Measurements from ENCODE around the gene PIN1. TPM values are rescaled to one million over a fixed set of nuclear protein-coding genes. Genes with fewer than 3 reads are reported as not detected.
A peak's percentile ranks its signal among the peaks of the same experiment; 100 is the strongest.

The PIN1 gene
- total and polyA plus RNA-seq, 4 donors: 124 to 227 (median 167) TPM

DNA sequence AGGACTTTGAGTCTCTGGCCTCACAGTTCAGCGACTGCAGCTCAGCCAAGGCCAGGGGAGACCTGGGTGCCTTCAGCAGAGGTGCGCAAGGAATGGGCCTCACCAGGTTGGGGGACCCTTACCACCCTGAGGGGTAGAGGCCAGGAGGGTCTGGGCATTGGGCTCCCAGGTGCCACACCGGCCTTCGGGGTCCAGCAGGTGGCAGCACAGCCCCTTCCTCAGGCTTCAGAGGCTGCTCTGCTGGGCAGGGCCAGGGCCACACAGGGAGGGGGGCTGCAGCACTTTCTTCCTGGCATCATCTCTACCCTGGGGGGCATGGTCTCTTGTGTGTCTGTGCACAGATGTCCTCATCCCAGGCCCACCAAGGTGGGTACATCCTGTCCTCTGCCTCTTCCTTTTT, 12.9 kb downstream of the PIN1 start:
- Histone ChIP-seq H3K4me3 (ENCODE audit: low read depth, low read length) (no peak overlapping the region), H3K36me3 (ENCODE audit: control insufficient read depth, insufficient read depth, low read length) (peaks cover 85% of the 10 kb centered on the region), H3K9me3 (ENCODE audit: control insufficient read depth, insufficient read depth, low read length) (no peaks in the 10 kb centered on the region), H3K4me1 (ENCODE audit: control insufficient read depth, insufficient read depth, low read length) (peaks cover 42% of the 10 kb centered on the region), H3K27ac (ENCODE audit: low read depth, low read length) (no peak overlapping the region), H3K27me3 (ENCODE audit: control insufficient read depth, insufficient read depth, low read length) (no peaks in the 10 kb centered on the region)
- DNase-seq (ENCODE audit: low read depth in 4 of 6, low spot score in 6 of 6): peak in 2 of 6 donors; percentile 57 to 86
- 44% methylated on average over 4 of the region's 4 CpGs for WGBS (ENCODE audit: insufficient coverage)

DNA sequence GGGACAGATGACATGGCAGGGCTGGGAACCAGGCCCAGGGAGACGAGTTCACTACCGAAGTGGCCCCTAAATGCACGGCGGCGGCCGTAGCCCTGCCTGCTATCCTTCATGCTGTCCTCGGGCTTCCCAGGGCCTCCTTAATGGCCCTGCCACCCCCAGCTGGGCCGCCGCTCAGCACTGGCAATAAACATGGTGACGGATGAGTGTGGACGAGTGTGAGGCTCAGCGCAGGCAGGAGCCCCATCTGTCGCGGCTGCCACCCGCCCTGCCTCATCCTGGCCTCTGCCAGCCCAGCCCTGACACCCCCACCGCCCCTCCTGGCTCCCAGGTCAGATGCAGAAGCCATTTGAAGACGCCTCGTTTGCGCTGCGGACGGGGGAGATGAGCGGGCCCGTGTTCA, 13.6 kb downstream of the PIN1 start:
- Histone ChIP-seq H3K27me3 (ENCODE audit: control insufficient read depth, insufficient read depth, low read length) (no peaks in the 10 kb centered on the region), H3K4me1 (ENCODE audit: control insufficient read depth, insufficient read depth, low read length) (peaks cover 41% of the 10 kb centered on the region), H3K36me3 (ENCODE audit: control insufficient read depth, insufficient read depth, low read length) (peaks cover 84% of the 10 kb centered on the region), H3K27ac (ENCODE audit: low read depth, low read length) (no peak overlapping the region), H3K4me3 (ENCODE audit: low read depth, low read length) (no peak overlapping the region), H3K9me3 (ENCODE audit: control insufficient read depth, insufficient read depth, low read length) (no peaks in the 10 kb centered on the region)
- WGBS (ENCODE audit: insufficient coverage): 29% methylated on average over 22 of the region's 23 CpGs
- peak in 2 of 6 donors; percentile 54 to 84 for DNase-seq (ENCODE audit: low read depth in 4 of 6, low spot score in 6 of 6)

DNA sequence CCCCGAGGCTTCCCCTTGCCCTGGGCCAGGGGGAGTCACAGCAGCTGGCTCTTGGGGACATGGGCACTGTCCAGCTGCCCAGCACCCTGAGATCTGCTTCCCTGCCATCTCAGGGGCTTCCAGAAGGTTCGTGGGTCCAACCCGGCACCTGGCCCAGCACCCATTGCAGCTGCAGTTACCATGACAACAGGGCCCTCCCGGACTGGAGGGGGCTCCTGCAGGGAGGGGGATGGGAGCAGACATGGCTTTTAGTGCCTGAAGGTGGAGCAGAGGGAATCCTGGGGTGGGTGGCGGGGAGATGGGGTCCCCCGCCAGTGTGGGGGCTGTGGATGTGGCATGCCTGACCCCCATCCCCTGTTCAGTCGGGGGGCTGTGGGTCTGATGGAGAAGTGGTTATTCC, 14.7 kb downstream of the PIN1 start:
- Histone ChIP-seq H3K27ac (ENCODE audit: low read depth, low read length) (peak overlapping the region; percentile 13), H3K27me3 (ENCODE audit: control insufficient read depth, insufficient read depth, low read length) (no peaks in the 10 kb centered on the region), H3K36me3 (ENCODE audit: control insufficient read depth, insufficient read depth, low read length) (peaks cover 84% of the 10 kb centered on the region), H3K9me3 (ENCODE audit: control insufficient read depth, insufficient read depth, low read length) (no peaks in the 10 kb centered on the region), H3K4me3 (ENCODE audit: low read depth, low read length) (no peak overlapping the region), H3K4me1 (ENCODE audit: control insufficient read depth, insufficient read depth, low read length) (peaks cover 41% of the 10 kb centered on the region)
- peak in 1 of 6 donors; percentile 70 for DNase-seq (ENCODE audit: low read depth in 4 of 6, low spot score in 6 of 6)
- 39% methylated on average over 6 of the region's 7 CpGs for WGBS (ENCODE audit: insufficient coverage)

DNA sequence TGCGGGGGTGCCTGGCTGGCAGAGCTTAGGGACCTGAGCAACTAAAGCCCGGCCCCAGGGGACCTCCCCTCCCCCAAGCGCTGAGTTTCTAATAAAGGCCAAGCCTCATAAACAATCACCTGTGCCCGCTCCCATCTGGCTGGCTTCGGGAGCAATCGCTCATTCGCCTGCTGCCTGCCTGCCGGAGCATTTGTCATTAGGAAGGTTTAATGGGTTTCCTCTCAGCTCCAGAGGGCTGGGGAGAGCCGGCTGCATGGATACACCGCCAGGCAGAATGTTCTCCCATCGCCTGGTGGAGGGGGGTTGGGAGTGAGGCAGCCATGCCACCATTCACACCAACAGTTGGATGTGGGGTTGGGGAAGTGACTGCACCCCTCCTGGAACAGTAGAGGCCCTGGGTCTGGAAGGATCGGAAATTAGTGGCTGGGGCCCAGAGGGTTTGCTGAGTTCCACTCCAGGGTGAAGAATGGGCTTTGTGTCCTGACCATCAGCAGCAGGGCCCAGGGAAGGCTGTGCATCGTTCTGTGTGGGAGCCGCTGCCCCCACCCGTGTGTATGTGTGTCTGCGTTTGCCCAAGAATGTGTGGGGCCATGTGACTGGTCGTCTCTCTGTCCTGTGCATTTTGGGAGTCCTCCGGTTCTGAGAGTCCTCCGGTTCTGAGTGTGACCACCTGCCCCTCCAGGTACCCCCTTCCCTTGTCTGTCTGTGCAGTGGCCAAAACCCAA, 15.3 kb downstream of the PIN1 start:
- Histone ChIP-seq H3K27me3 (ENCODE audit: control insufficient read depth, insufficient read depth, low read length) (no peaks in the 10 kb centered on the region), H3K27ac (ENCODE audit: low read depth, low read length) (peak overlapping the region; percentile 13), H3K4me1 (ENCODE audit: control insufficient read depth, insufficient read depth, low read length) (peaks cover 41% of the 10 kb centered on the region), H3K4me3 (ENCODE audit: low read depth, low read length) (no peak overlapping the region), H3K9me3 (ENCODE audit: control insufficient read depth, insufficient read depth, low read length) (no peaks in the 10 kb centered on the region), H3K36me3 (ENCODE audit: control insufficient read depth, insufficient read depth, low read length) (peaks cover 89% of the 10 kb centered on the region)
- 11% methylated on average over 14 of the region's 19 CpGs for WGBS (ENCODE audit: insufficient coverage)
- DNase-seq (ENCODE audit: low read depth in 4 of 6, low spot score in 6 of 6): peak in 3 of 6 donors; percentile 60 to 96 (median 61)

DNA sequence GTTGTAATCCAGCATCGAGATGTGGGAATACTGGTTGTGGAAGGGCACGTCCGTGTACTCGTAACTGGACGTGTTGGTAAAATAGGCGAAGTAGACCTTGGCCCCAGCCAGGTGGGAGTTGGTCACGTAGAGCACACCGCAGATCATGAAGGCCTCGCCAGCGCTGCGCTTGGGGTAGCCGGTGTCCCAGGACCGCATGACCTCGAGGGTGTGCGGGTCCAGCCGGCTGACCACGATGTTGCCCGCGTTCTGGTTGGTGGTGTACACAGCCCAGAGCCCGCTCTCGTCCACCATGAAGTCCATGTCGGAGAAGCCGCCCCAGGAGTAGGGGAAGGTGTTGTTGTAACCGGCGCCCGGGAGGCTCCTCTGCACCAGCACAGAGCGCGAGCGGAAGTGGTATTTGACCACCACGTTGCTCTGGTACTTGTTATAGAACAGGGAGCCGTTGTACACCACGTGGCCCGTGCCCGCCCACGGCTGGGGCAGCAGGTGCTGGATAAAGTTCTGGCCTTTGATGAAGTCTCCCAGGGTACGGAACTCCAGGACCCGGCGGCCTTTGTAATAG, 19.2 kb downstream of the PIN1 start:
- no peaks in the 10 kb centered on the region for H3K9me3 ChIP-seq (ENCODE audit: control insufficient read depth, insufficient read depth, low read length)
- H3K4me1 ChIP-seq (ENCODE audit: control insufficient read depth, insufficient read depth, low read length): peaks cover 22% of the 10 kb centered on the region
- DNase-seq (ENCODE audit: low read depth in 4 of 6, low spot score in 6 of 6): no peak
- no peak overlapping the region for H3K4me3 ChIP-seq (ENCODE audit: low read depth, low read length)
- no peaks in the 10 kb centered on the region for H3K27me3 ChIP-seq (ENCODE audit: control insufficient read depth, insufficient read depth, low read length)
- 97% methylated on average over 38 of the region's 38 CpGs for WGBS (ENCODE audit: insufficient coverage)
- H3K27ac ChIP-seq (ENCODE audit: low read depth, low read length): no peak overlapping the region
- peaks cover 79% of the 10 kb centered on the region for H3K36me3 ChIP-seq (ENCODE audit: control insufficient read depth, insufficient read depth, low read length)

DNA sequence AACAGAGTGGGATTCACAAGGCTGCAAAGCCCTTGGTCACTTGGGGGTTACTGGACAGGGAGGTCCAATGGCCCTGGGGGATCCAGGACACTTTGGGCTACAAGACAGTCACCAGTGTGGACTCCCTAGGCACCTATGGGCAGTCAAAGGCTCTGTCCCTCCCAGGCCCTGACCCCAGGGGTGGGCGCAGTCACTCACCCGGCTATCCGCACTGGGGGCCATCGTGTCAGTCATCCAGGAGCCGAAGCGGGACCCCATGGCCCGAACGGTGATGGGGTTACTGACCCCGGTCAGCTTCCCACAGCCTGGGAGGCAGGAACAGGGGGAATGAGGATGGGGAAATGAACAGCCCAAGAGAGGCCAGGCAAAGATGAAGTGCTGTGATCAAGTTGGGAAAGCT, 21.5 kb downstream of the PIN1 start:
- Histone ChIP-seq H3K36me3 (ENCODE audit: control insufficient read depth, insufficient read depth, low read length) (peaks cover 81% of the 10 kb centered on the region), H3K4me3 (ENCODE audit: low read depth, low read length) (no peak overlapping the region), H3K9me3 (ENCODE audit: control insufficient read depth, insufficient read depth, low read length) (no peaks in the 10 kb centered on the region), H3K27me3 (ENCODE audit: control insufficient read depth, insufficient read depth, low read length) (no peaks in the 10 kb centered on the region), H3K27ac (ENCODE audit: low read depth, low read length) (no peak overlapping the region), H3K4me1 (ENCODE audit: control insufficient read depth, insufficient read depth, low read length) (peaks cover 3% of the 10 kb centered on the region)
- DNase-seq (ENCODE audit: low read depth in 4 of 6, low spot score in 6 of 6): no peak
- 98% methylated on average over 9 of the region's 9 CpGs for WGBS (ENCODE audit: insufficient coverage)

DNA sequence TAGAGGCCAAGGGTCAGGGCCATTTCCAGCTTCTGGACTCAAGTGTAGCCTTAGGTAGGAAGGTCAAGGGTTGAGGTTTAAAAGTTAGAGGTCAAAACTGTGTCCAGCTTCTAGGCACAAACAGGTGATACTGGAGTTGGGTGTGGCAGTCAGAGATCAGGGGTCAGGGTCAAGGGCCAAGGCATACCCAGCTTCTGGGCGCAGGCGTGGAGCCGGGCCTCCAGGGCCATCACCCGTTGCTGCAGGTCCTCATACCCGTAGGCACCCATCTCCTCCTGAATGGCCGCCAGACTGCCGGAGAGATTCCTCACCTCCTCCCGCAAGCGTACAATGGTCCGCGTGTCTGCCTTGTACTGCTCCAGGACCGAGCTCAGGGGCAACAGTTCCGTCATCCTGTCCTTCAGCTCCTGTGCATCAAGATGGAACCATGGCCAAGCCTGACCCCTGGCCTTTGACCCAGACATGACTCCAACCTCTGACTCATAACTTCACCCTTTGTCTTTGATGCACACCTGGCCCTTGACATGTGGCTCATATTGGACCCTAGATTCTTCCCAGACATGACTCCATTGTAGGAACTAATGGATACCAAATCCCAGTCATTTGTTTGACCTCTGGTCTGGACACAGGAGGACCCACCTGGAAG, 22.1 kb downstream of the PIN1 start:
- no peak overlapping the region for H3K27ac ChIP-seq (ENCODE audit: low read depth, low read length)
- H3K4me1 ChIP-seq (ENCODE audit: control insufficient read depth, insufficient read depth, low read length): no peaks in the 10 kb centered on the region
- H3K9me3 ChIP-seq (ENCODE audit: control insufficient read depth, insufficient read depth, low read length): no peaks in the 10 kb centered on the region
- DNase-seq (ENCODE audit: low read depth in 4 of 6, low spot score in 6 of 6): no peak
- WGBS (ENCODE audit: insufficient coverage): 97% methylated on average over 12 of the region's 13 CpGs
- H3K36me3 ChIP-seq (ENCODE audit: control insufficient read depth, insufficient read depth, low read length): peaks cover 78% of the 10 kb centered on the region
- H3K27me3 ChIP-seq (ENCODE audit: control insufficient read depth, insufficient read depth, low read length): no peaks in the 10 kb centered on the region
- H3K4me3 ChIP-seq (ENCODE audit: low read depth, low read length): no peak overlapping the region

DNA sequence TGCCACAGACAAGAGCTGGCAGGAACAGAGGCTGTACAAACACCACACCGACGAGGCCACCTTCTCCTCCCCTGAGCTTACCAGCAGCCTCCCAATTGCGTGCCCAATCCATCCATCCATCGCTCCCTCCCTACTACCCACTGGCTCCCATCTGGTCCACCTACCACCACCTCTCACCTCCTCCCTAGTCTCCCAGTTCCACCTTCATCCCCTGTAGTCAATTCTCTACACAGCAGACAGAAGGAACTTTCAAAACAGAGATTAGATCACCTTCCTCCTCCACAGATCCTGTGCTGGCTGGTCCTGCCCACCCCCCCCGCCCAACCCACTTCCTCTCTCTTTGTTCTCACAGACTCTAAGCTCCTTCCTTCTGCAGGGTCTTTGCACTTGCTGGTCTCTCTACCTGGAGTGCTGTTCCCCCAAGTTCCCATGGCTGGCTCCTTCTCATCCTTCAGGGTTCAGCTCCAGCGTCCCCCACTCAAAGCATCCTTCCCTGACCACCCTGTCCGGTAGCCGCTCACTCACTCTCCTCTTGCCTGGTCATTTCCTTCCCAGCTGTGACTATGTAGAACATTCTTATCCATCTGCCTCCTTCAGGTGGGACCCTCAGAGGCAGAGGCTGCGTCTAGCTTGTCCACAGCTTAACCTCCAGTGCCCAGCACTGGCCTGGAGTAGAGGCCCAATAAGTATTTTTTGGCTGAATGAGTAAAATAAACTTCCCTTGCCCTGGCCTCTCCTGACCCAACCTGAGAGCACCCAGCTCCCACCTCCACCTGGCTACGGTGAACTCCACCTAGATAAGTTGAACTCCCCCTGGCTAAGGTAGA, 23.0 kb downstream of the PIN1 start:
- 89% methylated on average over 7 of the region's 10 CpGs for WGBS (ENCODE audit: insufficient coverage)
- no peak overlapping the region for H3K27ac ChIP-seq (ENCODE audit: low read depth, low read length)
- H3K27me3 ChIP-seq (ENCODE audit: control insufficient read depth, insufficient read depth, low read length): no peaks in the 10 kb centered on the region
- no peak overlapping the region for H3K4me3 ChIP-seq (ENCODE audit: low read depth, low read length)
- no peaks in the 10 kb centered on the region for H3K9me3 ChIP-seq (ENCODE audit: control insufficient read depth, insufficient read depth, low read length)
- no peaks in the 10 kb centered on the region for H3K4me1 ChIP-seq (ENCODE audit: control insufficient read depth, insufficient read depth, low read length)
- no peak for DNase-seq (ENCODE audit: low read depth in 4 of 6, low spot score in 6 of 6)
- H3K36me3 ChIP-seq (ENCODE audit: control insufficient read depth, insufficient read depth, low read length): peaks cover 74% of the 10 kb centered on the region

DNA sequence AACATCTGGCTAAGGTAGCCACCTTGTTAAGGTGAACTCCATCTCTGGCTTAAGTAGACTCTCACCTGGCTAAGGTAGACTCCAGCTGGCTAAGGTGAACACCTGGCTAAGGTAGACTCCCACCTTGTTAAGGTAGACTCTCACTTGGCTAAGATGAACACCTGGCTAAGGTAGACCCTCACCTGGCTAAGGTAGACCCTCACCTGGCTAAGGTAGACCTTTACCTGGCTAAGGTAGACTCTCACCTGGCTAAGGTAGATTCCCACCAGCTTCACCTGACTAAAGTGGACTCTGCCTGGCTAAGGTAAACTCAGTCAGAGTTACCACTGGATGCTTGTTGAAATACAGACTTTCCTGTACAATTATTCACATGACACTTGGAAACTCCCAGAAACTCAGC, 23.6 kb downstream of the PIN1 start:
- no peaks in the 10 kb centered on the region for H3K4me1 ChIP-seq (ENCODE audit: control insufficient read depth, insufficient read depth, low read length)
- no peaks in the 10 kb centered on the region for H3K9me3 ChIP-seq (ENCODE audit: control insufficient read depth, insufficient read depth, low read length)
- H3K27me3 ChIP-seq (ENCODE audit: control insufficient read depth, insufficient read depth, low read length): no peaks in the 10 kb centered on the region
- no peak for DNase-seq (ENCODE audit: low read depth in 4 of 6, low spot score in 6 of 6)
- H3K27ac ChIP-seq (ENCODE audit: low read depth, low read length): no peak overlapping the region
- peaks cover 70% of the 10 kb centered on the region for H3K36me3 ChIP-seq (ENCODE audit: control insufficient read depth, insufficient read depth, low read length)
- H3K4me3 ChIP-seq (ENCODE audit: low read depth, low read length): no peak overlapping the region

All from spinal cord (tissue), 10 donors.